ENCODE results near the gene SLC25A25.

The SLC25A25 gene

DNA sequence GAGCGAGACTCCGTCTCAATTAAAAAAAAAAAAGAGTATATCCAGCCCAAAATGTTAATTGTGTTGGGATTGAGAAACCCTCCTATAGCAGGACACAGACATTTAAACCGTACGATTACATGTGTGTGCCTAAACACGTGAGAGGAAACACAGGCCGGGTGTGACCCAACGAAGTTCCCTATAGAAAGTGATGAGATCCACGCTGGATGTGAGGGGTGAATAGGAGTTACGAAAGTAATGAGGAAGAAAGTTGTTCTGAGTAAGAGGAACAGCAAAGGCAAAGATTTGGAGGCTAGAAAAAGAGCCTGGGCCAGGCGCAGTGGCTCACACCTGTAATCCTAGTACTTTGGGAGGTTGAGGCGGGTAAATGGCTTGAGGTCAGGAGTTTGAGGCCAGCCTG, 14.5 kb upstream of the SLC25A25 start:
- no peak overlapping the region for H3K4me3 ChIP-seq (ENCODE audit: low read length)
- TF ChIP-seq, protein P1, sequence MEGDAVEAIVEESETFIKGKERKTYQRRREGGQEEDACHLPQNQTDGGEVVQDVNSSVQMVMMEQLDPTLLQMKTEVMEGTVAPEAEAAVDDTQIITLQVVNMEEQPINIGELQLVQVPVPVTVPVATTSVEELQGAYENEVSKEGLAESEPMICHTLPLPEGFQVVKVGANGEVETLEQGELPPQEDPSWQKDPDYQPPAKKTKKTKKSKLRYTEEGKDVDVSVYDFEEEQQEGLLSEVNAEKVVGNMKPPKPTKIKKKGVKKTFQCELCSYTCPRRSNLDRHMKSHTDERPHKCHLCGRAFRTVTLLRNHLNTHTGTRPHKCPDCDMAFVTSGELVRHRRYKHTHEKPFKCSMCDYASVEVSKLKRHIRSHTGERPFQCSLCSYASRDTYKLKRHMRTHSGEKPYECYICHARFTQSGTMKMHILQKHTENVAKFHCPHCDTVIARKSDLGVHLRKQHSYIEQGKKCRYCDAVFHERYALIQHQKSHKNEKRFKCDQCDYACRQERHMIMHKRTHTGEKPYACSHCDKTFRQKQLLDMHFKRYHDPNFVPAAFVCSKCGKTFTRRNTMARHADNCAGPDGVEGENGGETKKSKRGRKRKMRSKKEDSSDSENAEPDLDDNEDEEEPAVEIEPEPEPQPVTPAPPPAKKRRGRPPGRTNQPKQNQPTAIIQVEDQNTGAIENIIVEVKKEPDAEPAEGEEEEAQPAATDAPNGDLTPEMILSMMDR (conservative IDR thresholded peaks at IDR 0.05; ENCODE audit: low read length) = no peak
- DNase-seq (ENCODE audit: low read depth) = no peak

DNA sequence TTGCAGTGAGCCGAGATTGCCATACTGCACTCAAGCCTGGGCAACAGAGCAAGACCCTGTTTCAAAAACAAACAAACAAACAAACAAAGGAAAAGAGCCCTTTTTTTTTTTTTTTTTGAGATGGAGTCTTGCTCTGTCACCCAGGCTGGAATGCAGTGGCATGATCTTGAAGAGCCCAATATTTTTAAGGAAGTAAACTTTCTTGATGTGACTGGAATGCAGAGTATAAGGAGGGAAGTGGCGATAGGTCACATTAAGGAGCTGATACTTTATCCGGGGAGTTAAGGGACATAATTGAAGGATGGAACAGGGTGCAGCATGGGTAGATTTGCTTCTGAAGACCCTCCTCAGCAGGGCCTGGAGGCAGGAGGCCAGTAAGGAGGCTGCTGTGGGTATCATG, 13.9 kb upstream of the SLC25A25 start:
- TF ChIP-seq, protein P1 (conservative IDR thresholded peaks at IDR 0.05; ENCODE audit: low read length) = no peak
- H3K4me3 ChIP-seq (ENCODE audit: low read length) = no peak overlapping the region
- no peak for DNase-seq (ENCODE audit: low read depth)

DNA sequence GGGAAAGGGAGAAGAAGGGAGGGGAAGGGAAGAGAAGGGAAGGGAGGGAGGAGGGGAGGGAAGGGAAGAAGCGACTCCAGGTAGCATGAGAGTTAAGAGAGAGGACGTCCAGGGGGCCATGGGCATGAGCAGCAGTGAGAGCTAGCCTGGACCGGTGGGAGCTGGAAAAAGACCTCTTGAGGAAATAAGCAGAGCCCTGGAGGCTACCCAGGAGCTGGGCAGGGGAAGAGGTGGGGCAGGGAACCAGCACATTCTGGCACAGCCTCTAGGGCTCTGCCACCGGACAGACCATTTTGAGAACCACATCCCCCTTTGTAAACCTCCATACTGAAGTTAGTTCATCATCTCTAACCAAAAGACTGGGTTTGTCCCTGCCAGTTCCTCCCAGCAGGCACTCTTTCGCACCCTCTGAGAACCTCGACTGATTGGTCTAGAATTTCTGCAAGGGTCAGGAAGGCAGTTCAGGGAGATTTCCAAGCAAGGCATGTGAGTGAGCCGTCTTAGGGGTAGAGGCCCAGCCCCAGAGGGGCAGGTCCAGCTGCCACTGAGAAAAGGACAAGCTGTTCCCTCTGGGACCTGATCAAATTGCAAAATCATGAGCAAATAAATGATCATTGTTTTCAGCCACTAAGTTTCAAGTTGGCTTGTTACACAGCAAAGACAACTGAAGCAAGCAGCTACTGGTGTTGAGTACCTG, 12.5 kb upstream of the SLC25A25 start:
- DNase-seq (ENCODE audit: low read depth) = no peak
- TF ChIP-seq, protein P1 (conservative IDR thresholded peaks at IDR 0.05; ENCODE audit: low read length) = no peak
- H3K4me3 ChIP-seq (ENCODE audit: low read length) = no peak overlapping the region

DNA sequence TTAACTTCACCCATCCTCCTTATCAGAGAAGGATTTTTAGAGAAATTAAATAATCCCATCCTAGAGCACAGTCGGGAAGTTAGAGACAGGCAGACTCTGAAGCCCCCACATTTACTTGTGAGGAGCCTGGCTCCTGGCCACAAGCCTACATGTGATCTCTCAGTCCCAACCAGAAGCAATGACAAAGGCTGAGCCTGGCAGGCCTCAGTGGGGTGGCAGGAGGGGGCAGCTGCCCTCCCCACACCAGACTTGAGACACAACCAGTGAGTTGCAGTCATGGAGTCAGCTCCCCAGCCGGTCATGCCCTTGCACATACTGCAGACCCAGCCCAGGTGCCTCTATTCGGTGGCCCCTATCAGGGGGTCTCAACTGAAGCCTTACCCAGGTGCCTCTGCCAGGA, 11.9 kb upstream of the SLC25A25 start:
- TF ChIP-seq, protein P1 (conservative IDR thresholded peaks at IDR 0.05; ENCODE audit: low read length) = no peak
- no peak for DNase-seq (ENCODE audit: low read depth)
- H3K4me3 ChIP-seq (ENCODE audit: low read length) = no peak overlapping the region

DNA sequence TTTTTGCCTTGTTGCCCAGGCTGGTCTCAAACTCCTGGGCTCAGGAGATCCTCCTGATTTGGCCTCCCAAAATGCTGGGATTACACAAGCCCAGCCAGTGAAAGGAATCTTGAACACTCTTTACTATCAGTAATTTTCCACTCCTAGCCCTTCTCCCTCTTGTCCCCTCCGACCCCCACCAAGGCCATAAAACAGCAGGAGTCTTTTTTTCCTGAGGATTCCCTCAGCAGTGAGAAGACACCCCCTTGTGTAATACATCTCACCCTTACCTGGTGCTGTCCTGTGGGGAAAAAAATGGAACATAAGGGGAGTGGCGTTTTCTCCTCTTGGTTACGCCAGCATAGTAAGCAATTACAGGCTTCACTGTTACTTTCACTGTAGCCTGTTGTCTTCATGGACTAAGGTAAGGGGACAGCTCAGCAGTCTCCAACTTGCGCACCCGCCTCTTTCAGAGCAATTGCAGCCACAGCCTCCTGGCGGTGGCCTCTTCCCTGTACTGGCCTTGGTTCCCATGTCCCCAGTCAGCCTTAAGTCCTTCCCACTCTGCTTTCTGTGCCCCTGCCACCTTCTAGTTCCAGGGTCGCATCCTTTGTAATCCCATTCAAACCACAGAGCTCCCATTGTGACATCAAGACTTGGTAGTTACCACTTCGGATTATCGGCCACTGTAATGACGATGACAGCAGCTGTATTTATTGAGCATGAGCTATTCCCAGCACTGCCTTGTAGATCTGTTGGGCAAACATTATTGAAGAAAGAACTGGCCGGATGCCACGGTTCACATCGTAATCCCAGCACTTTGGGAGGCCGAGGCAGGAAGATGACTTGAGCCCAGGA, 10.9 kb upstream of the SLC25A25 start:
- TF ChIP-seq, protein P1 (conservative IDR thresholded peaks at IDR 0.05; ENCODE audit: low read length) = no peak
- no peak for DNase-seq (ENCODE audit: low read depth)
- H3K4me3 ChIP-seq (ENCODE audit: low read length) = no peak overlapping the region

DNA sequence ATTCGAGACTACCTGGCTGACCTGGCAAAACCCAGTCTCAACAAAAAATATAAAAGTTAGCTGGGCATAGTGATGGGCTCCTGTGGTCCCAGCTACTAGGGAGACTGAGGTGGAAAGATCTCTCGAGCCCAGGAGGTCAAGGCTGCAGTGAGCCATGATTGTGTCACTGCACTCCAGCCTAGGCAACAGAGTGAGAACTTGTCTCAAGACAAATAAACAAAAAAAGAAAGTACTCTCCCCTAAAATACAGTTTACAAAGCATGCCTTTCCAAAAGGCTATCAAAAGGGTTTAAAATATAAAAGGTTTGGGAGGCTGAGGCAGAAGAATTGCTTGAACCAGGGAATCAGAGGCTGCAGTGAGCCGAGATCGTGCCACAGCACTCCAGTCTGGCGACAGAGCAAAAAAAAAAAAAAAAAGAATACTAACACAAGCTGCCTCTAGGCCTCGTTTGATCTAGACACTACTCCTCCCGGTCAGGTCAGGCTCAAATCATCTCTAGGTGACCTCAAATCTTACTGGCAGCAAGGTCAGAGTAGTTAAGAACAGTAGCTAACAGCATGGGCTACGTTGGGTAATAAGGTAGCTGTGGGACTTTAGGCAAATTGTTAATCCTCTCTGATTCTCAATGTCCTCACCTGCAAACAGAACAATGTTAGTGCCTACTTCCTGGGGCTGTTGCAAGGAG, 10.2 kb upstream of the SLC25A25 start:
- DNase-seq (ENCODE audit: low read depth) = no peak
- TF ChIP-seq, protein P1 (conservative IDR thresholded peaks at IDR 0.05; ENCODE audit: low read length) = no peak
- H3K4me3 ChIP-seq (ENCODE audit: low read length) = no peak overlapping the region
